Measurements from ENCODE around the gene AANAT. TPM values are rescaled to one million over a fixed set of nuclear protein-coding genes. Genes with fewer than 3 reads are reported as not detected.

Gene AANAT
- polyA plus RNA-seq, 6 donors from 2014 or later, result 0.24 to 1.2 (median 0.43) TPM; not detected in 3

- peak overlapping the region in 4 of 6 donors; percentile 44 to 93 (median 81) for H3K27ac Mint-ChIP-seq
Observed at GRCh38 chr17:76466775-76467130, 650 bp upstream of the AANAT start.

DNA sequence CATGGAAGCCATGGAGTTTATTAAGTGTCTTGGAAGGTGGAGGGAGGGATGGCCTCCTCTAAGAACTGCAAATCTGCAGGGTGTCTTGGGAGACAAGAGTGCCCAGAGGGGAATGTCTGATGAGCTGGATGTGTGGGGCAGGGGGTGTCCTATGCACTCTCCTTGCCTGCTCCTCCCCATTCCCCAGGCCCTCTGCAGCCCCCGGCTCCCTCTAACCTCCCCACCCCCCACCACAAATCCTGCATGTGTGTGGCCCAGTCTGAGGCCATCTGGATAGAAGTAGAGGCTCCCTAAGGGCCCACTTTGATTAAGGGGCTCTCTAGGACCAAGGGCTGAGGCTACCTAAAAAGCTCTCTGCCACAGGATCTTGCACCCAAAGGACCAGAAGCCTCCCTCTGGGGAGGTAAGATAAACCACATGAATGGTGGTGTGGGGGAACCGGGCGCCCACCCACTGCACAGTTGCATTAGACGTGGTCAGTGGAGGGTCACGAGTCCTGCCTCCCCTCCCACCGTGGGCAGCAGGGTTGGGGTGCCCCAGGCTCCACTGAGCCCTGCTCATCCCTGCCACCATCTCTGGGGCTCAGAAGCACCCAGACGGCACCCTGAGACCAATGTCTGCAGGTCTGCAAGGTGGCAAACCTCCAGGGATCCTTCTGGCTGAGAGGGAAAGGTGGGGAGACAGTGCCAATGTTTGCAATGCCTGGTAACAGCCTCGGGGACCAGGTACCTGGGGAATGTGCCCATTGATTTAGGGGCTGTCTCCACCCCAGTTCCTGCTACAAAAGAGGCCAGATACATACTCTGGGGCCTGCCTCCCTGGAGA, 618 bp downstream of the AANAT start:
- Mint-ChIP-seq H3K9me3 (no peaks in the 10 kb centered on the region), H3K27me3 (no peaks in the 10 kb centered on the region), H3K4me1 (peaks cover 27 to 45% (median 38%) of the 10 kb centered on the region in 3 donors), H3K27ac (peak overlapping the region in 5 of 6 donors; percentile 11 to 83 (median 37)), H3K4me3 (peak overlapping the region in 1 of 8 donors; percentile 15), H3K36me3 (peaks cover 0 to 18% of the 10 kb centered on the region in 2 donors)
- ATAC-seq (ENCODE audit: low read depth in 2 of 2) (no peak), DNase-seq (no peak)

More at GRCh38 chr17:76466775-76467130, 650 bp upstream of the AANAT start:
- no peaks in the 10 kb centered on the region for H3K9me3 Mint-ChIP-seq
- H3K4me1 Mint-ChIP-seq, result peaks cover 27 to 36% (median 35%) of the 10 kb centered on the region in 3 donors
- H3K36me3 Mint-ChIP-seq, result peaks cover 0 to 11% of the 10 kb centered on the region in 2 donors
- DNase-seq, result no peak
- ATAC-seq (ENCODE audit: low read depth in 2 of 2), result no peak
- H3K27me3 Mint-ChIP-seq, result no peaks in the 10 kb centered on the region
- H3K4me3 Mint-ChIP-seq, result peak overlapping the region in 2 of 8 donors; percentile 52 to 60

DNA sequence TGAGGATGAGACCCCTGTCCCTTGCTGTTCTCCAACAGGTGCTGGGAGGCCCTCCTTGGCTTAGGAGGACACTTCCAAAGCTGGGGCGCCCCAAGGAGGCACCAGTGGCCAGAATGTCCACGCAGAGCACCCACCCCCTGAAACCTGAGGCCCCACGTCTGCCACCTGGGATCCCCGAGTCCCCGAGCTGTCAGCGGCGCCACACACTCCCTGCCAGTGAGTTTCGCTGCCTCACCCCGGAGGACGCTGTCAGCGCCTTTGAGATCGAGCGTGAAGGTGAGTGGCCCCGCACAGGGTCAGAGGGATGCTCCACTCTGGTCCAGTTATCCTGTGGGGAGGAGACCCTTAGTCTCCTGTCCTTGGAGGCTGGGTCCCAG, 1.2 kb downstream of the AANAT start:
- H3K9me3 Mint-ChIP-seq, result no peaks in the 10 kb centered on the region
- H3K4me1 Mint-ChIP-seq, result peaks cover 32 to 50% (median 42%) of the 10 kb centered on the region in 3 donors
- H3K27me3 Mint-ChIP-seq, result no peaks in the 10 kb centered on the region

GRCh38 chr17:76469076-76469990, 1.9 kb downstream of the AANAT start:
- Mint-ChIP-seq H3K27ac (peak overlapping the region in 1 of 6 donors; percentile 83), H3K9me3 (no peaks in the 10 kb centered on the region), H3K4me1 (peaks cover 32 to 50% (median 42%) of the 10 kb centered on the region in 3 donors), H3K27me3 (no peaks in the 10 kb centered on the region), H3K4me3 (no peak overlapping the region), H3K36me3 (peaks cover 0 to 25% of the 10 kb centered on the region in 2 donors)
- DNase-seq (no peak), ATAC-seq (ENCODE audit: low read depth in 2 of 2) (no peak)

More for the DNA sequence above, 1.2 kb downstream of the AANAT start:
- ATAC-seq (ENCODE audit: low read depth in 2 of 2) (no peak), DNase-seq (no peak)
- no peak overlapping the region for H3K4me3 Mint-ChIP-seq
- peak overlapping the region in 3 of 6 donors; percentile 30 to 83 (median 54) for H3K27ac Mint-ChIP-seq
- H3K36me3 Mint-ChIP-seq, result peaks cover 0 to 24% of the 10 kb centered on the region in 2 donors

DNA sequence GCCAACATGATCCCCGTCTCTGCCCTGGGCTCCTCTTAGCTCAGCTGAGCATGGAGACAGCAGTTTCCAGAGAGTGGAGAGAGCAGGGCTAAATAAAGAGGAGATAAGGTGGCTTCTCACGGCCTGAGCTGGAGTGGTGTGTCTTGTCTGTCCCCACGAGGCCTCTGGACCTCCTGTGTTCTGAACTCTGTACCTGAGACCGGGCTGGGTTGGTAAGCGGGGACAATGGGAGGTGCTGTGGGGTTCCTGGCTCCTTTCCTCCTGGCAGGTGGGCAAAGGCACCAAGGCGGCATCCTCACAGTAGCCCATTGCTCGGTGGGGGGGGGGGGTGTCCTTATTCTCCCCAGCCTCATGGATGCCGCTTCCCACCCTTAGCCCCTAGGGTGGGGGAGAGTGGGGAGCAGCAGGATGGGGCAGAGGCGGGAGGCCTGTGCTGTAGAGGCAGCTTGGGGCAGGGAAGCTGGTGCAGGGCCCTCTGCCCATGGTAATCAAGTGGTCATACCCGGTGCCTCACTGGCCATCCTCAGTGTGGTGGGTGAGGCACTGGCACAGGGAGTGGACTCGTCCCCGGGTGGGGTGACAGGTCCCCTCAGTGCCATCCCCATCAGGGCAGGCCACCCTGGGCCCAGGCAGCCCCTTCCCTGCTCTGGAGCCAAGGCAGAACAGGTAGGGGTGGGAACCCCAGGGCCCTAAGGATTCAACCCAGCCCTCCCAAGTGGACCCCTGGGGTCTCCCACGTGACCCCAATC, 2.8 kb downstream of the AANAT start:
- Mint-ChIP-seq H3K4me3 (peak overlapping the region in 1 of 8 donors; percentile 15), H3K36me3 (peaks cover 0 to 25% of the 10 kb centered on the region in 2 donors), H3K27me3 (no peaks in the 10 kb centered on the region), H3K9me3 (no peaks in the 10 kb centered on the region), H3K4me1 (peaks cover 33 to 52% (median 40%) of the 10 kb centered on the region in 3 donors), H3K27ac (peak overlapping the region in 3 of 6 donors; percentile 66 to 68 (median 68))
- no peak for ATAC-seq (ENCODE audit: low read depth in 2 of 2)
- no peak for DNase-seq

GRCh38 chr17:76471498-76472257, 4.3 kb downstream of the AANAT start:
- no peak for DNase-seq
- ATAC-seq (ENCODE audit: low read depth in 2 of 2), result no peak
- H3K9me3 Mint-ChIP-seq, result no peaks in the 10 kb centered on the region
- H3K27me3 Mint-ChIP-seq, result no peaks in the 10 kb centered on the region
- H3K4me1 Mint-ChIP-seq, result peaks cover 24 to 45% (median 35%) of the 10 kb centered on the region in 3 donors
- H3K36me3 Mint-ChIP-seq, result peaks cover 0 to 25% of the 10 kb centered on the region in 2 donors
- H3K4me3 Mint-ChIP-seq, result peak overlapping the region in 1 of 8 donors; percentile 52
- peak overlapping the region in 2 of 6 donors; percentile 68 to 70 for H3K27ac Mint-ChIP-seq

GRCh38 chr17:76472258-76472645, 4.8 kb downstream of the AANAT start:
- Mint-ChIP-seq H3K4me3 (no peak overlapping the region), H3K27me3 (no peaks in the 10 kb centered on the region), H3K36me3 (peaks cover 0 to 25% of the 10 kb centered on the region in 2 donors), H3K4me1 (peaks cover 22 to 42% (median 37%) of the 10 kb centered on the region in 3 donors), H3K27ac (peak overlapping the region in 1 of 6 donors; percentile 57), H3K9me3 (no peaks in the 10 kb centered on the region)
- no peak for ATAC-seq (ENCODE audit: low read depth in 2 of 2)
- no peak for DNase-seq

GRCh38 chr17:76472726-76473125, 5.3 kb downstream of the AANAT start:
- ATAC-seq (ENCODE audit: low read depth in 2 of 2) (no peak), DNase-seq (no peak)
- H3K27ac Mint-ChIP-seq, result peak overlapping the region in 2 of 6 donors; percentile 32 to 57
- no peaks in the 10 kb centered on the region for H3K27me3 Mint-ChIP-seq
- peaks cover 22 to 46% (median 40%) of the 10 kb centered on the region in 3 donors for H3K4me1 Mint-ChIP-seq
- H3K4me3 Mint-ChIP-seq, result no peak overlapping the region
- peaks cover 0 to 25% of the 10 kb centered on the region in 2 donors for H3K36me3 Mint-ChIP-seq
- H3K9me3 Mint-ChIP-seq, result no peaks in the 10 kb centered on the region

- Mint-ChIP-seq H3K4me3 (peak overlapping the region in 1 of 8 donors; percentile 49), H3K27me3 (no peaks in the 10 kb centered on the region), H3K4me1 (peaks cover 29 to 49% (median 40%) of the 10 kb centered on the region in 3 donors), H3K9me3 (no peaks in the 10 kb centered on the region), H3K27ac (peak overlapping the region in 2 of 6 donors; percentile 15 to 57), H3K36me3 (peaks cover 5 to 34% of the 10 kb centered on the region in 2 donors)
- DNase-seq (no peak), ATAC-seq (ENCODE audit: low read depth in 2 of 2) (peak; percentile 34 to 47)
Observed at GRCh38 chr17:76473541-76473985, 6.2 kb downstream of the AANAT start.

DNA sequence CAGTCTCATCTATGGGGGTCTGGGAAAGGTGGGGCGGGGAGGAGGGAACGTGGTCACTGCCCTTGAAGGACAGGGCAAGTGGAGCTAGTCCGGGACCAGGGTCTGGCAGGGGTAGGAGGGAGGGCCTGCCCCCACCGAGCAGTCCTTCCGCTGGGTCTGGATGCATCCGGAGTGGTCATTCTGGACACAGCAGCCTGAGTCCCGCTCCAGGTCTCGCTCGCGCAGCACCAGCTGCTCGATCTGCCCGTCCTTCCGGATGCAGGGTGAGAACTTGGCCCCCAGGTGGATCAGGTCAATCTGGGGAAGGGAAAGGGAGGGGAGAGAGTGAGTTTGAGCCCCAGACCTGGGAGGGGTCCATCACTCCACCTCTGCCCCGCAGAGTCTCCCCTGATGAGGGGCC, 6.8 kb downstream of the AANAT start:
- H3K4me1 Mint-ChIP-seq, result peaks cover 32 to 52% (median 35%) of the 10 kb centered on the region in 3 donors
- DNase-seq (no peak), ATAC-seq (ENCODE audit: low read depth in 2 of 2) (no peak)
- no peaks in the 10 kb centered on the region for H3K27me3 Mint-ChIP-seq
- no peak overlapping the region for H3K27ac Mint-ChIP-seq
- no peaks in the 10 kb centered on the region for H3K9me3 Mint-ChIP-seq
- H3K36me3 Mint-ChIP-seq, result peaks cover 5 to 34% of the 10 kb centered on the region in 2 donors
- no peak overlapping the region for H3K4me3 Mint-ChIP-seq

- H3K27me3 Mint-ChIP-seq, result no peaks in the 10 kb centered on the region
- DNase-seq (no peak), ATAC-seq (ENCODE audit: low read depth in 2 of 2) (no peak)
- H3K4me3 Mint-ChIP-seq, result peak overlapping the region in 1 of 8 donors; percentile 23
- H3K4me1 Mint-ChIP-seq, result peaks cover 39 to 59% (median 41%) of the 10 kb centered on the region in 3 donors
- peaks cover 5 to 34% of the 10 kb centered on the region in 2 donors for H3K36me3 Mint-ChIP-seq
- no peaks in the 10 kb centered on the region for H3K9me3 Mint-ChIP-seq
- H3K27ac Mint-ChIP-seq, result peak overlapping the region in 4 of 6 donors; percentile 24 to 93 (median 56)
Observed at GRCh38 chr17:76474894-76475293, 7.5 kb downstream of the AANAT start.

DNA sequence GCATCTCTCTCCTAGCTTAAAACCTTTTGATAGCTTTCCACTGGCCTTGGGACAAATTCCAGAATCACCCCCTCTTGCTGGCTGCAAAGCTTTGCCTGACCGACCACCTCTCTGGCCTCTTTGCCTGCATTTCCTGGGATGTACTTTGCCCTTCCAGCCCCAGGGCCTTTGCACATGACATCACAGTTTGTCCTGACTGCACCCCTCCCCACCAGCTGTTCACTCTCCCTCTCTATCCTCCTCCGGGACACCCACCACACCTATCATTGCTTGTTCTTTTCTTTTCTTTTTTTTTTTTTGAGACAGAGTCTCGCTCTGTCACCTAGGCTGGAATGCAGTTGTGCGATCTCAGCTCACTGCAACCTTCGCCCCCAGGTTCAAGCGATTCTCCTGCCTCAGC, 7.9 kb downstream of the AANAT start:
- Mint-ChIP-seq H3K4me3 (peak overlapping the region in 2 of 8 donors; percentile 23 to 47), H3K4me1 (peaks cover 39 to 61% (median 44%) of the 10 kb centered on the region in 3 donors), H3K9me3 (no peaks in the 10 kb centered on the region), H3K27me3 (no peaks in the 10 kb centered on the region), H3K36me3 (peaks cover 5 to 34% of the 10 kb centered on the region in 2 donors), H3K27ac (peak overlapping the region in 4 of 6 donors; percentile 24 to 93 (median 86))
- DNase-seq, result no peak
- no peak for ATAC-seq (ENCODE audit: low read depth in 2 of 2)

Data from naive B cell (primary cell).